Glutamatergic neuron (in vitro differentiated cells): Measurements from ENCODE around the gene CPSF4. TPM values are rescaled to one million over a fixed set of nuclear protein-coding genes. Genes with fewer than 3 reads are reported as not detected.

Experiments
- DNase-seq: peaks from one replicate; pipeline ENCODE4 v3.0.0; 2022
- H3K27ac Mint-ChIP-seq: one replicate; pipeline ENCODE4 v1.8.0; 2020; ENCODE audit warnings: mild to moderate bottlenecking, mixed read lengths, inconsistent platforms; ENCODE audit not compliant: unreplicated experiment
- H3K27me3 Mint-ChIP-seq: one replicate; pipeline ENCODE4 v1.8.0; 2020; ENCODE audit warnings: mild to moderate bottlenecking, moderate library complexity, mixed read lengths, inconsistent platforms; ENCODE audit not compliant: unreplicated experiment
- H3K36me3 Mint-ChIP-seq: one replicate; pipeline ENCODE4 v1.8.0; 2020; ENCODE audit warnings: mild to moderate bottlenecking, mixed read lengths, inconsistent platforms; ENCODE audit not compliant: unreplicated experiment
- H3K4me1 Mint-ChIP-seq: one replicate; pipeline ENCODE4 v1.8.0; 2020; ENCODE audit warnings: mild to moderate bottlenecking, low read depth, mixed read lengths, inconsistent platforms; ENCODE audit not compliant: unreplicated experiment
- H3K4me3 Mint-ChIP-seq: one replicate; pipeline ENCODE4 v1.8.0; 2020; ENCODE audit warnings: mild to moderate bottlenecking, mixed read lengths, inconsistent platforms; ENCODE audit not compliant: unreplicated experiment
- H3K9me3 Mint-ChIP-seq: one replicate; pipeline ENCODE4 v1.8.0; 2020; ENCODE audit warnings: mild to moderate bottlenecking, moderate library complexity, mixed read lengths, inconsistent platforms; ENCODE audit not compliant: unreplicated experiment
- CTCF ChIP-seq: fragments of 200-600 bp; sonication (generic); IDR thresholded peaks from one replicate; pipeline ENCODE4 v1.5.0; 2021; ENCODE audit not compliant: partially characterized antibody, unreplicated experiment
- total RNA-seq: library from RNA; stranded (reverse); fragmentation: NEBNext Ultra II Directional; extraction: Animal tissue kit (Norgen Biotek cat#: 25700); gene quantifications from one replicate; pipeline ENCODE4 v1.2.1, GENCODE V29; 2021; ENCODE audit not compliant: unreplicated experiment

CPSF4 gene
- total RNA-seq, 1 donor from 2014 or later = 106 TPM

- Mint-ChIP-seq H3K27me3 (no peaks in the 10 kb centered on the region), H3K27ac (no peak overlapping the region), H3K9me3 (peaks cover 2% of the 10 kb centered on the region), H3K4me3 (no peak overlapping the region), H3K36me3 (no peaks in the 10 kb centered on the region), H3K4me1 (no peaks in the 10 kb centered on the region)
- TF ChIP-seq CTCF = no peak
- DNase-seq = no peak
Observed at GRCh38 chr7:99448855-99449254, 10.1 kb downstream of the CPSF4 start.

GRCh38 chr7:99449326-99449725 lies 10.6 kb downstream of the CPSF4 start:
- no peak overlapping the region for H3K4me3 Mint-ChIP-seq
- H3K27ac Mint-ChIP-seq = no peak overlapping the region
- H3K9me3 Mint-ChIP-seq = peaks cover 2% of the 10 kb centered on the region
- TF ChIP-seq CTCF = no peak
- no peak for DNase-seq
- no peaks in the 10 kb centered on the region for H3K36me3 Mint-ChIP-seq
- no peaks in the 10 kb centered on the region for H3K27me3 Mint-ChIP-seq
- no peaks in the 10 kb centered on the region for H3K4me1 Mint-ChIP-seq

- no peak for TF ChIP-seq CTCF
- Mint-ChIP-seq H3K9me3 (peaks cover 4% of the 10 kb centered on the region), H3K27me3 (peaks cover 4% of the 10 kb centered on the region), H3K4me1 (peaks cover 8% of the 10 kb centered on the region), H3K27ac (no peak overlapping the region), H3K4me3 (no peak overlapping the region), H3K36me3 (no peaks in the 10 kb centered on the region)
- no peak for DNase-seq
Observed at GRCh38 chr7:99451936-99452335, 13.2 kb downstream of the CPSF4 start.

- Mint-ChIP-seq H3K36me3 (no peaks in the 10 kb centered on the region), H3K27ac (no peak overlapping the region), H3K4me3 (no peak overlapping the region), H3K4me1 (peaks cover 11% of the 10 kb centered on the region), H3K27me3 (peaks cover 4% of the 10 kb centered on the region), H3K9me3 (peaks cover 5% of the 10 kb centered on the region)
- no peak for TF ChIP-seq CTCF
- no peak for DNase-seq
Observed at GRCh38 chr7:99452541-99452940, 13.8 kb downstream of the CPSF4 start.

GRCh38 chr7:99453105-99453504 lies 14.4 kb downstream of the CPSF4 start:
- no peak for DNase-seq
- H3K4me1 Mint-ChIP-seq = peaks cover 11% of the 10 kb centered on the region
- TF ChIP-seq CTCF = no peak
- peaks cover 5% of the 10 kb centered on the region for H3K9me3 Mint-ChIP-seq
- no peak overlapping the region for H3K4me3 Mint-ChIP-seq
- H3K27ac Mint-ChIP-seq = no peak overlapping the region
- peaks cover 4% of the 10 kb centered on the region for H3K27me3 Mint-ChIP-seq
- no peaks in the 10 kb centered on the region for H3K36me3 Mint-ChIP-seq
